ENCODE data around the gene TBC1D9B.

TBC1D9B gene

DNA sequence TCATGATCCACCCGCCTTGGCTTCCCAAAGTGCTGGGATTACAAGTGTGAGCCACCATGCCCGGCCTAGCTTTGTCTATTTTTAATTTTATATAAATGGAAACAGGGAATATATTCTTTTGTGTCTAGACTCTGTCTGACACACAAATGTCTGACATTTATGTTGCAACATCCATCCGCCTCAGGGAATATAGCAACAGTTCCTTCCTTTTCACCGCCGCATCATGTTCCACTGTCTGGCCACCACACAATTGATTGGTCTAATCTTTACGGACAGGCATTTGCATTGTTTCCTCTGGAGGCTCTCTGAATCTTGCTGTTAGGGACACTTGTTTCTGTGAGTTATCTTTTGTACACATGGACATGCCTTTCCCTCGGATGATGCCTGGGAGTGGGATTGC, 20.1 kb upstream of the TBC1D9B start:
- ChIA-PET CTCF (no interaction called here), POLR2A (no interaction called here)
- TF ChIP-seq HDGF (IDR thresholded peaks at IDR 0.05; ENCODE audit: borderline replicate concordance) (no peak), SP1 (IDR thresholded peaks at IDR 0.05) (no peak), TARDBP (IDR thresholded peaks at IDR 0.05) (no peak), LEF1 (IDR thresholded peaks at IDR 0.05; ENCODE audit: borderline replicate concordance) (no peak), ZNF384 (IDR thresholded peaks at IDR 0.05) (no peak), NFRKB (IDR thresholded peaks at IDR 0.05) (no peak), FOXM1 (IDR thresholded peaks at IDR 0.05; ENCODE audit: borderline replicate concordance) (no peak), CTBP1 (IDR thresholded peaks at IDR 0.05; ENCODE audit: borderline replicate concordance) (no peak), FOXA1 (IDR thresholded peaks at IDR 0.05) (no peak), SUZ12 (IDR thresholded peaks at IDR 0.05) (no peak)
- TF ChIP-seq, protein P1, sequence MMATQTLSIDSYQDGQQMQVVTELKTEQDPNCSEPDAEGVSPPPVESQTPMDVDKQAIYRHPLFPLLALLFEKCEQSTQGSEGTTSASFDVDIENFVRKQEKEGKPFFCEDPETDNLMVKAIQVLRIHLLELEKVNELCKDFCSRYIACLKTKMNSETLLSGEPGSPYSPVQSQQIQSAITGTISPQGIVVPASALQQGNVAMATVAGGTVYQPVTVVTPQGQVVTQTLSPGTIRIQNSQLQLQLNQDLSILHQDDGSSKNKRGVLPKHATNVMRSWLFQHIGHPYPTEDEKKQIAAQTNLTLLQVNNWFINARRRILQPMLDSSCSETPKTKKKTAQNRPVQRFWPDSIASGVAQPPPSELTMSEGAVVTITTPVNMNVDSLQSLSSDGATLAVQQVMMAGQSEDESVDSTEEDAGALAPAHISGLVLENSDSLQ (IDR thresholded peaks at IDR 0.05) = no peak
- no peak for DNase-seq (ENCODE audit: extremely low spot score)

- TF ChIP-seq ARNT (IDR thresholded peaks at IDR 0.05) (no peak), CTBP1 (IDR thresholded peaks at IDR 0.05; ENCODE audit: borderline replicate concordance) (no peak), FOXK2 (IDR thresholded peaks at IDR 0.05) (no peak), L3MBTL2 (conservative IDR thresholded peaks at IDR 0.05) (no peak), FOXA1 (IDR thresholded peaks at IDR 0.05) (no peak), TARDBP (IDR thresholded peaks at IDR 0.05) (no peak), ZNF384 (IDR thresholded peaks at IDR 0.05) (no peak), ELF4 (IDR thresholded peaks at IDR 0.05) (no peak), HDGF (IDR thresholded peaks at IDR 0.05; ENCODE audit: borderline replicate concordance) (no peak), FOXM1 (IDR thresholded peaks at IDR 0.05; ENCODE audit: borderline replicate concordance) (no peak), SP1 (IDR thresholded peaks at IDR 0.05) (no peak), NFRKB (IDR thresholded peaks at IDR 0.05) (no peak), LEF1 (IDR thresholded peaks at IDR 0.05; ENCODE audit: borderline replicate concordance) (no peak), SUZ12 (IDR thresholded peaks at IDR 0.05) (no peak)
- CTCF ChIA-PET = interaction anchor here (0.6 kb wide), 1 partner anchor 681 kb away, joined by 4 read pairs; no protein-coding TSS in a partner anchor
- no peak for DNase-seq (ENCODE audit: extremely low spot score)
- POLR2A ChIA-PET = no interaction called here
Measured at GRCh38 chr5:179926657-179927056, 19.0 kb upstream of the TBC1D9B start.

GRCh38 chr5:179923436-179923835, 15.7 kb upstream of the TBC1D9B start:
- POLR2A ChIA-PET = no interaction called here
- TF ChIP-seq ZNF384 (IDR thresholded peaks at IDR 0.05) = no peak
- no peak for TF ChIP-seq FOXK2 (IDR thresholded peaks at IDR 0.05)
- TF ChIP-seq LEF1 (IDR thresholded peaks at IDR 0.05; ENCODE audit: borderline replicate concordance) = no peak
- TF ChIP-seq ELF4 (IDR thresholded peaks at IDR 0.05) = no peak
- no peak for TF ChIP-seq HDGF (IDR thresholded peaks at IDR 0.05; ENCODE audit: borderline replicate concordance)
- no peak for TF ChIP-seq CTBP1 (IDR thresholded peaks at IDR 0.05; ENCODE audit: borderline replicate concordance)
- TF ChIP-seq, protein P1 (IDR thresholded peaks at IDR 0.05) = no peak
- TF ChIP-seq TARDBP (IDR thresholded peaks at IDR 0.05) = no peak
- TF ChIP-seq FOXM1 (IDR thresholded peaks at IDR 0.05; ENCODE audit: borderline replicate concordance) = no peak
- TF ChIP-seq SUZ12 (IDR thresholded peaks at IDR 0.05) = no peak
- TF ChIP-seq L3MBTL2 (conservative IDR thresholded peaks at IDR 0.05) = no peak
- TF ChIP-seq FOXA1 (IDR thresholded peaks at IDR 0.05) = no peak
- no peak for TF ChIP-seq BHLHE40 (IDR thresholded peaks at IDR 0.05; ENCODE audit: borderline replicate concordance)
- TF ChIP-seq SP1 (IDR thresholded peaks at IDR 0.05) = no peak
- DNase-seq (ENCODE audit: extremely low spot score) = no peak
- CTCF ChIA-PET = interaction anchor here (0.6 kb wide), 2 partner anchors 49 to 531 kb away, joined by 3 to 6 read pairs; no protein-coding TSS in a partner anchor

DNA sequence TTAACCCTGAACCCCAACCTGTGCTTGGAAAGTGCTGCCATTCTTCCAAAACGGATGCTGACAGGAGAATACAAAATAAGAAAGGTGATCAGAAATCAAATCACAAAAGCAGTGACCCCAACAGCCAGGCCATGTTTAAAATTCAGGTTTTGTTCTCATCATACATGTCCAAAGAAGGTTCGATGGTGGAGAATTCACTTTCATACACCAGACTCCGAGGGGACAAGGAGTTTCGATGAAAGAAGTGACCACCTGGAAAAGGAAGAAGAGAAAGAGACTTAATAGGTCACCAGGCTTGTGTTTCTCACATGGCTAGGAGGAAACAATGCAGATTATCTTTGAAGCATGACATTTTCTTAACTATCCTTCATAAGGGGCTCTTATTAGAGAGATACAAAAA, 12.5 kb upstream of the TBC1D9B start:
- no peak for DNase-seq (ENCODE audit: extremely low spot score)
- TF ChIP-seq NFRKB (IDR thresholded peaks at IDR 0.05) (no peak), FOXM1 (IDR thresholded peaks at IDR 0.05; ENCODE audit: borderline replicate concordance) (no peak), TARDBP (IDR thresholded peaks at IDR 0.05) (no peak), FOXK2 (IDR thresholded peaks at IDR 0.05) (no peak), ELF4 (IDR thresholded peaks at IDR 0.05) (no peak), LEF1 (IDR thresholded peaks at IDR 0.05; ENCODE audit: borderline replicate concordance) (no peak), SP1 (IDR thresholded peaks at IDR 0.05) (no peak), HDGF (IDR thresholded peaks at IDR 0.05; ENCODE audit: borderline replicate concordance) (no peak), FOXA1 (IDR thresholded peaks at IDR 0.05) (no peak), CTBP1 (IDR thresholded peaks at IDR 0.05; ENCODE audit: borderline replicate concordance) (no peak), L3MBTL2 (conservative IDR thresholded peaks at IDR 0.05) (no peak), BHLHE40 (IDR thresholded peaks at IDR 0.05; ENCODE audit: borderline replicate concordance) (no peak)
- TF ChIP-seq, protein P1 (IDR thresholded peaks at IDR 0.05) = no peak
- CTCF ChIA-PET = no interaction called here
- POLR2A ChIA-PET = no interaction called here

- TF ChIP-seq NFRKB (IDR thresholded peaks at IDR 0.05) = no peak
- no peak for TF ChIP-seq L3MBTL2 (conservative IDR thresholded peaks at IDR 0.05)
- TF ChIP-seq, protein P1 (IDR thresholded peaks at IDR 0.05) = no peak
- no peak for TF ChIP-seq BHLHE40 (IDR thresholded peaks at IDR 0.05; ENCODE audit: borderline replicate concordance)
- TF ChIP-seq ARNT (IDR thresholded peaks at IDR 0.05) = no peak
- no peak for TF ChIP-seq SUZ12 (IDR thresholded peaks at IDR 0.05)
- TF ChIP-seq HDGF (IDR thresholded peaks at IDR 0.05; ENCODE audit: borderline replicate concordance) = no peak
- TF ChIP-seq TARDBP (IDR thresholded peaks at IDR 0.05) = no peak
- TF ChIP-seq ZNF384 (IDR thresholded peaks at IDR 0.05) = no peak
- TF ChIP-seq CTBP1 (IDR thresholded peaks at IDR 0.05; ENCODE audit: borderline replicate concordance) = no peak
- TF ChIP-seq FOXA1 (IDR thresholded peaks at IDR 0.05) = no peak
- no peak for TF ChIP-seq FOXK2 (IDR thresholded peaks at IDR 0.05)
- no peak for DNase-seq (ENCODE audit: extremely low spot score)
- ChIA-PET CTCF (no interaction called here), POLR2A (no interaction called here)
Measured at GRCh38 chr5:179919487-179920060, 11.9 kb upstream of the TBC1D9B start.

All from HEK293T (cell line).